Cardiac septum (tissue), 1 donor: ENCODE results near the gene KMT2D. TPM values are rescaled to one million over a fixed set of nuclear protein-coding genes. Genes with fewer than 3 reads are reported as not detected.

Source experiments
- DNase-seq: peaks from one replicate; pipeline ENCODE4 v3.0.0-alpha.2; 2020; ENCODE audit warnings: low spot score
- intact Hi-C: fragments of 100-400 bp; cut with DNase I; formaldehyde crosslinking; loops from one replicate; pipeline ENCODE4 v1.14.0; 2022
- total RNA-seq: library from RNA; stranded (reverse); fragmentation: NEBNext Ultra II Directional; extraction: Animal tissue kit (Norgen Biotek cat#: 25700); gene quantifications from one replicate; pipeline ENCODE4 v1.2.1, GENCODE V29; 2021
- donor health status: DM: no; HTN: no; CAD: no.

Gene KMT2D
- total RNA-seq, 1 donor from 2014 or later = 63.8 TPM

DNA sequence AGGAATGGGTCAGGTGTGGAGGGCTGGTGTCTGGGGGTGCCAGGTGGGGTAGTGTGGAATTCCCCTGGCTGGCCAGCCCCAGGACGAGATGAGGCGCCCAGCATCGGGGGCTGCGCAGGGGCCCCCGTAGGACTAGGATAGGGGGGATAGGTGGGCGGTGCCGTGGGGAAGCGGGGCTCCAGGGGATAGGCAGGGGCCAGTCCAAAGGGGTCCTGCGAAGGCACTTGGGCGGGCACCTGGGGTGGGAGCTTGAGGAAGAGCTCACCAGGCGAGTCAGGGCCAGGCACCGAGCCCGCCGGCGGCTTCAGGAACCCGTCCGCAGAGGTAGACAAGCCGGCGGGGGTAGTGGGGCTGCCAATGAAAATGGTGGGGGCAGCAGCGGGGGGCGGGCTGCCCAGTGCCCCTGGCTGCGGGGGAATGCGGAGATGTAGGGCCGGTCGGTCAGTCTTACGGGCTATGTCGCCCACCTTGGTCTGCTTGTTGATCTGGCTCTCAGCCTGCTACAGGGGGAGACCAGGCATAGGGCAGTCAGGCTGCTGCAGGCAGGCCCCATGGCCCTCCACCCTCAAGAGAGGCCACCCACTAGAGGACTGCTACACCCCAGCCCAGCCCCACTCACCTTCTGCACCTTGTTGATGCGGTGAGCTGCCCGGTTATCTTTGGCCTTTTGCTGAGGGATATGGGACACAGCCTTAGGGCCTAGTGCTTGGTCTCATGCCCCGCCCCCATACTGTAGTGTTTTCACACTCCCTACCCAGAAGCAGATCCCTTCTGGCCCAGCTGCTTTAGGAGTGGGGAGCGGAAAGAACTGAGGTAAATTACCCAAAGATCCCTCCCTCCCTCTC is 19.3 kb downstream of the KMT2D start:
- intact Hi-C loops = no loop called here
- DNase-seq = no peak

DNA sequence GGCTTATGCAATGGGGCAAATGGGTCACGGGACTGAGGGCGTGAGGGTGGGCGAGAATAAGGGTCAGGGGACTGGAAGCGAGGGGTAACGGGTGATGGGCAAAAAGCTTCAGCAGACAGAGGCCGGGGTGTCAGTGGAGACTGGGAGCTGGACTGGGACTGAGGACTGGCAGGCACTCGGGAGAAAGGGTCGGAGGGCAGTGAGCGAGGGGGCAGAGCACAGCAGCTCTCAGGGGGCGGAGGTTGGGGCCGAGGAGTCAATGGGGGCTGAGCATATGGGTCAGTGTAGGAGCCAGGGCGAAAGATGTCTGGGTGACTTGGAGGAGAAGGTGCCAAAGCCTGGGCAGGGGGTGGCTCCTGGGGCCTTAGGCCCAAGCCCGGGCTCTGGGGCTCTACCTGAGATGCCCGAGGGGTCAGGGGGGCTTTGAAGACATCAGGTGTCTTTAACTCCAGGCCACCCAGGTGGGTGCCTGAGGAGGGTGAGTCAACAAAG is 20.2 kb downstream of the KMT2D start:
- intact Hi-C loops = no loop called here
- DNase-seq = no peak

- intact Hi-C loops = no loop called here
- no peak for DNase-seq
Observed at GRCh38 chr12:49039421-49040363, 20.9 kb downstream of the KMT2D start.

DNA sequence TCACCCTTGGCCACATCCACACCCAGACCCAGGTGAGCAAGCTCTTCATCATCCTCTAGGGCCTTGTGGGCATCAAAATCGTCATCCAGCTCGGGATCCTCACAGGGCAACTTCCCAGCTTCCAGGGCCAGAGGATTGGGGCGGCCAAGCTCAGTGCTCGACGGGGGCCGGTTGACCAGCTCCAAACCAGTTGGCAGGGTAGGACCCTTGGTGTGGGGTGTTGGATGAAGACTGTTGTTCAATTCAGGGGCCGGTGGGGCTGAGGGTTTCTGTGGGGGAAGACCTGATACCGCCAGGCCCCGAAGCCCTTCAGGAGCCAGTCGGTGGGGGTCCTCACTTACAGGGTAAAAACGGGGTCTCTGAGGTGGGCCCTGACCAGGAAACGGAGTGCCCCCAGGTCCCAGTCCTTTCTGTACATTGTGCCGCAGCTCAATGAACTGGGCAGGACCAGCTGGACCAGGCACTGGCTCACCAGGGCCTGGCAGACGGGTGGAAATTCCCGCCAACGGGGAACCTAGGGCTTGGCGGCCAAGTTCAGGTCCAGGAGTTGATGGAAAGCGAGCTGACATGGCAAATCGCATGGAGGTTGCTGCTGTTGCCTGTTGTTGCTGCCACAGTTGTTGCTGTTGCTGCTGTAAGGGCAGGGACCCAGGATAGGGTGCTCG is 22.2 kb downstream of the KMT2D start:
- intact Hi-C loops = no loop called here
- no peak for DNase-seq

GRCh38 chr12:49037947-49038237 is 22.7 kb downstream of the KMT2D start:
- no peak for DNase-seq
- intact Hi-C loops = no loop called here

DNA sequence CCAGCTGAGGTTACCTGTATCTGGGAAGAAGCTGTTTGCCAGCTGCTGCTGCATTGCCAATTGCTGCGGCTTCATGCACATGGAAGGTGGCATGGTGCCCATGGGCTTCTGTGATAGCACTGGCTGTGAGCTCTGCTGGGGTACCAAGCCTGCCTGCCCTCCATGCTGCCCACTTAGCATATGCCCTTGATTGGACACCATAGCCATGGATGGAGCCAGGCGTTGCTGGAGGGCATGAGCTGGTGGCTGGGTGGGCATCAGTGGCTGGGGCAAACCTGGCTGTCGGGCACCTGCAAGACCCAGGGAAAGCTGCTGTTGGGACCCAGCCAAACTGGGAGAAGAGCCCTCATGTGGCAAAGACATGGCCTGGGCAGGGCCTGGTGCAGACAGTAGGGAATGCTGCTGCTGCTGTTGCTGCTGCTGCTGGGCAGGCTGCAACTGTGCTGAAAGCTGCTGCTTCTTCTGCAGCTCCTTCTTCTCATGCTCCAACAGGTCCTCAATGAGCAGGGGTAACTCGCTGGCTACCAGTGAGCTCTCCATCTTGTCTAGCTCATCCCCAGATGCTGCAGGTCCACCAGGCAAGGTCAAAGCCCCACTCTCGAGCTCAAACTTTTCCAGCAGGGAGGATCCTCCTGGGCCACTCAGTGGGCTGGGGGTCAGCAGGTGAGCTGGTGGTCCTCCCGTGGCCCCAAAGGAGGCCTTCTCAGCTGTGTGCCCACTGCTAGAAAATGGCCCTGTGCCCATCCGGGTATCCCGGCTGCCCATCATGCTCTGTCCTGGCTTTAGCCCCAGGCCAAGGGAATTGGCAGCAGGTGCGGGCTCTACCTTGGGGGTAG is 23.3 kb downstream of the KMT2D start:
- no peak for DNase-seq
- intact Hi-C loops = no loop called here

DNA sequence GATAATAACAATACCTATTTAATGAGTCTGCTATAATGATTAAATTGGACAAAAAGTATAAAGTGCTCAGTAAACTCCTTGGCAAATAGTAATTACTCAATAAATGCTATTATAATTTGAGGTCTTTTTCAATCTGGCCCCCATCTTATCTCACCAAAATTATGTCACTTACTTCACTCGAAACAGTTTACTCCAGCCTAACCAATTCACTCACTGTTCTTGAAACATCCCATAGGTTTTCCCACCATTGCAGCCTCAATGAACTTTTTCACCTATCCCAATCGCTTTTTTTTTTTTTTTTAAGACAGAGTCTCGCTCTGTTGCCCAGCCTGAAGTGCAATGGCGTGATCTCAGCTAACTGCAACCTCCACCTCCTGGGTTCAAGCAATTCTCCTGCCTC is 24.6 kb downstream of the KMT2D start:
- DNase-seq = no peak
- intact Hi-C loops = no loop called here

- intact Hi-C loops = no loop called here
- no peak for DNase-seq
Observed at GRCh38 chr12:49034286-49034622, 26.3 kb downstream of the KMT2D start.

- intact Hi-C loops = no loop called here
- DNase-seq = no peak
Observed at GRCh38 chr12:49033611-49034285, 26.8 kb downstream of the KMT2D start.

- no peak for DNase-seq
- intact Hi-C loops = no loop called here
Observed at GRCh38 chr12:49032679-49033447, 27.7 kb downstream of the KMT2D start.

- no peak for DNase-seq
- intact Hi-C loops = no loop called here
Observed at GRCh38 chr12:49032276-49032675, 28.3 kb downstream of the KMT2D start.

DNA sequence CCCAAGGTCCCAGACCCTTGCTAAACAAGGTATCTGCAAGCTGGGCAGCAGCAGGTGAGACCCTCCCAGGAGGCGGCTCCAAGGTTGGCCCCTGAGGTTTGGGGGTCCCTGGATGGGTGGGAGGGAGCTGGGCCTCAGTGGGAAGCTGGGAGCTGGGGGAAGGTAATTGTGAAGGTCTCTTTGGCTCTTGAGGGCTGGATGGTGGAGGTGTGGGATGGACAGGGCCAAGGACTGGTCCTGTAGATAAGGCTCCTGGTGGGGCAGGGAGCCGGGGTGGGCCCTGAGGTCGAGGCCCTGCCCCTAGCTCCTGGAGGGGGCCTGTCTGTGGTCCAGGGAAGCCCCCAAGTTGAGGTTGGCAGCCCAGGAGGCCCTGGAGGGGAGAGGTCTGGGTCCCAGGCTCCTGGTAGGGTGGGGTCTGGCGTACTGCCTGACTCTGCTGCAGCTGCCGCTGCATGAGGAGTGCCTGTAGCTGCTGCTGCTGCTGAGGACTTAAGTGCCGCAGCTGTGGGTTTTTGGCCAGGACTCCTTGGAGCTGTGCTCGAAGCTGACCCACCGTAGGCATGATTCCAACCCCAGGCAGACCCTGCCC is 28.9 kb downstream of the KMT2D start:
- intact Hi-C loops = no loop called here
- DNase-seq = no peak

DNA sequence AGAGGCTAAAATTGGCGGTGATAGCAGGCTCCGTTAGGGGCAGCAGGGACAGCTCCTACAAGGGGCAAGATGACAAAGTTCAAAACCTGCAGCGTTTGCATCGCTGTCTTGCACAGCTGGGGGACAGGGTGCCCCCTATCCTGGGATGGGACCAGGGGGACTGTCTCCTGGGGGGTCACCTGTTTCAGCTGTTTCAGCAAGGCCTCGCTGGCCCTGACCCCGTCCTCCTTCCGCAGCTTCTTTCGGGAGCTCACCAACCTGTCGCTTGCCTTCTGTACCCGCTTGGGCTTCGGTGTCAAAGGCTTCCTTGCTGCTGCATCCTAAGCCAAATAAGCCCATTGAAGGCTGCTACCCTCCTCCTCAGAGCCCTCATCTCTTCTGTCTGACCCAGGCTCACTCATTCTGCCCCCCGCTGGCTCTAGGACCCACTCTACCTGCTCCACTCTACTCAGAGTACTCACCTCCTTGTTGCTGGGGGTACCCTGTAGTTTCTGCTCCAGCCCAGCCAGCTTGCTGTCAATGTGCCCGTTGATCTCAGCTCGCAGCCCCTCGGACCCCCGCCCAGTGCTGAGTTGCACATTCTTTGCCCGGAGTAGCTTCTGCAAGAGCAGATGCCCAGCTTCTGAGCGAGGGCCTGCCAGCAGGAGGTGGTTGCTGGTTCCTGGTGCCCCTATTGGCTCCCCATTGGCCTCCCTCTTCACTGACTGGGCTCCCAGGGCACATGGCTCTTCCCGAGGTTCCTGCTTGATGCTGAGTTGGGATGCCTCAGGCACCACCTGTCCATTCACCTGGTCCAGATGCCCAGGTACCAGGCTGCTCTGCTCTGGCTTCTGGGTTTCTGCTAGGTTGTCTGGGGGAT is 29.7 kb downstream of the KMT2D start:
- intact Hi-C loops = no loop called here
- no peak for DNase-seq

DNA sequence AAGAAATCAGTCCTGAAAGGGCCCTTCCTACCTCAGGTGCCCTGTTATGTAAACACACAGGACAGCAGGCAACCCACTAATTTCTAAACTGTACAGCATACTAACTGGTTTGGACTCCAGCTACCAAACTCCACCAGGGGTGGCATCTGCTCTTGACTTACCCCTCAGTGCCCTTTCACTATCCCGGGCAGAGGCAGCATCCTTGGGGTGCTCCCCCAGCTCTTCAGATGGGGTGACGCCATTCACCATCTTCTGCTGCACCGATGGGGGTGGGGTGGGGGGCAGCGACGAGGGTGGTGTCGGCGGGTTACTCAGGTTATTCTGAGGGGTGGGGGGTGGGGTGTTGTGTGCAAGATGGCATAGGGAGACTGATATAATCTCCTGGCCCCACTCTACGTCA is 30.5 kb downstream of the KMT2D start:
- intact Hi-C loops = no loop called here
- DNase-seq = no peak

DNA sequence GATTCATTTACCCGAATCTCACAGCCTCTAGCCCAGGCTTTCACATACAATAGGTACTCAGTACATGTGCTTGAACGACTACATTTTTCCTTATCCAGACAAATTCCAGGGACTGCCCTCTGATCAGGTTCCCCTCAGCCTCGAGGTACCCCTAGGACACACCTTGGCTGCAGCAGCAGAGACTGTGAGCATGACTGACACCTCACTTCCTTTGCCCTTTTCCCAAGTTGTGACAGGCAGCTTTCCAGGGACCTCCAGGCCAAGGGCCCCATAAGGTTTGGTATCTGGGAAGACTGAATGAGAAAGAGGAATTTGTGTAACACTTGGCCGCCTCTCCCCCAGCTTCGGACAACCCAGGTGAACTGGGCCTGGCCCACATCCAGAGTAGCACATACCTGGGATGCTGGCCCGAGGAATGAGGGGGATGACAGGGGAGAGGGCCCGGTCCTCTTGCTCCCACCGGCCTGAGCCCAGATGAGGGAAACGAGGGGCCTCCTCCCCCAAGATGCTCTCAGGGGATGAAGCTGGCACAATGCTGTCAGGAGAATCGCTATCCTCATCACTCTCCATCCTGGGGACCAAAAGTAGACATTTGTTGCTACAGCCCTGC is 31.8 kb downstream of the KMT2D start:
- intact Hi-C loops = no loop called here
- DNase-seq = no peak

DNA sequence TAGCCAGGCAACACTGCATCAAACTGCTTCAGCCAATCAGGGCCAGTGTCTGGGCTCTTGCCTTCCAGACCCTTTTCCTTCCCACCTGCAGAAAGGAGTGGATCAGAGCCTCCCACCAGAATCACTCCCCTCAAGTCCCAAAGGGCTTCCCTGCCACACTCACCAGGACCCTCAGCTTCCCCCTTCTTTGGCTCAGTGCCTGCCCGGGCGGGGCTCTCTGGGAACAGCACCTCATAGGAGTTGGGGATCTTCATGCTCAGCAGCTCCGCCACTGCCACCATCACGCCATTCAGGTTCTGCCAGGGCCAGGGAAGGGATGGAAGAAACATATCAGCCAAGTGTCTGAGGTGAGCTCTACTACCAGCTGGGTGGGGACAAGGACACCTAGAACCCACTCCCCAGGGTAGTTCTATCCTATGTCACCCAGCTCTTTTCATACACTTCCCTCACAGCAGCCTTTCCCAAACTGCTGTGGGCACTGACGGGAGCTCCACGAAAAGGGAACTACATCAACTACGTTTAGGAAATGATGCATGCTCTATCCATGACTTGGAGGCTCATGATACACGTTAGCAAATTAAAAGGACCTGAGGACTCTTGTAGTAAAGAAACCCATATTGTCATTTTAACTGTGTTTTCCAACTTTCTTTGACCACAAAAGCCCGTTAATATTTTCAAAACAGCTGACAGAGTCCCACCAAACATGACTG is 32.6 kb downstream of the KMT2D start:
- DNase-seq = no peak
- intact Hi-C loops = no loop called here
